HepG2 (cell line): Measurements from ENCODE around the gene GIPC1. TPM values are rescaled to one million over a fixed set of nuclear protein-coding genes. Genes with fewer than 3 reads are reported as not detected.

Source experiments
- ASH2L ChIP-seq: fragments of 300-600, 200-600 bp; sonication (generic); IDR thresholded peaks from 2 replicates; pipeline ENCODE4 v1.7.0; 2017; ENCODE audit warnings: low read depth, mild to moderate bottlenecking, moderate library complexity, mixed read lengths, low read length; ENCODE audit not compliant: insufficient read length
- JDP2 ChIP-seq: sonication (generic); formaldehyde crosslinking; IDR thresholded peaks from 2 replicates; pipeline ENCODE4 v1.8.1; 2022; ENCODE audit warnings: missing genetic modification reagents, borderline replicate concordance
- MIER2 ChIP-seq: IDR thresholded peaks from 2 replicates; pipeline ENCODE4 v1.6.1; 2016; ENCODE audit warnings: missing biosample characterization, missing genetic modification reagents
- NFKBIZ ChIP-seq: IDR thresholded peaks from 2 replicates; pipeline ENCODE4 v1.6.1; 2018; ENCODE audit warnings: missing genetic modification reagents, missing compliant biosample characterization
- RBAK ChIP-seq: sonication (generic); formaldehyde crosslinking; IDR thresholded peaks from 2 replicates; pipeline ENCODE4 v1.5.1; 2020; ENCODE audit warnings: mild to moderate bottlenecking, missing genetic modification reagents
- SIX4 ChIP-seq: sonication (generic); formaldehyde crosslinking; IDR thresholded peaks from 2 replicates; pipeline ENCODE4 v1.4.0; 2020; ENCODE audit warnings: missing genetic modification reagents
- SOX13 ChIP-seq, 3 experiments: fragments of 450-650 bp in 1 of 3; sonication (generic) in 1 of 3; formaldehyde crosslinking in 1 of 3; IDR thresholded peaks in 2 of 3; conservative IDR thresholded peaks in 1 of 3; 2 replicates each; pipeline versions ENCODE4 v1.5.0 to v1.6.1; 2016 to 2020; ENCODE audit warnings: antibody characterized with exemption in 1 of 3, mild to moderate bottlenecking in 1 of 3, missing compliant biosample characterization in 1 of 3, missing genetic modification reagents in 1 of 3, moderate library complexity in 1 of 3
- ZNF234 ChIP-seq: sonication (generic); formaldehyde crosslinking; conservative IDR thresholded peaks from 2 replicates; pipeline ENCODE4 v1.5.1; 2020; ENCODE audit warnings: mild to moderate bottlenecking, missing genetic modification reagents
- ZNF432 ChIP-seq: sonication (generic); formaldehyde crosslinking; IDR thresholded peaks from 2 replicates; pipeline ENCODE4 v1.5.0; 2020; ENCODE audit warnings: missing genetic modification reagents, mild to moderate bottlenecking, borderline replicate concordance
- ZNF44 ChIP-seq: sonication (generic); formaldehyde crosslinking; IDR thresholded peaks from 2 replicates; pipeline ENCODE4 v1.5.1; 2020; ENCODE audit warnings: mild to moderate bottlenecking, missing genetic modification reagents
- ZNF775 ChIP-seq: sonication (generic); formaldehyde crosslinking; IDR thresholded peaks from 2 replicates; pipeline ENCODE4 v1.4.0; 2020; ENCODE audit warnings: missing genetic modification reagents, mild to moderate bottlenecking, moderate library complexity, borderline replicate concordance
- ZNF879 ChIP-seq: sonication (generic); formaldehyde crosslinking; IDR thresholded peaks from 2 replicates; pipeline ENCODE4 v1.8.1; 2023; ENCODE audit warnings: missing genetic modification reagents
- polyA plus RNA-seq, 8 experiments: library from polyadenylated mRNA; depleted of rRNA in 3 of 8; stranded (reverse) in 7 of 8; unstranded in 1 of 8; fragments of >200 nt; fragmentation: Illumina TruSeq in 4 of 8; extraction: Trizol in 4 of 8; gene quantifications; 2 replicates each; pipeline versions ENCODE4 v1.2.1 to v1.2.3, GENCODE V29; 2011 to 2016; ENCODE audit warnings: low read depth in 4 of 8, missing spikeins in 1 of 8, mixed read lengths in 1 of 8; ENCODE audit not compliant: insufficient read depth in 1 of 8
- total RNA-seq, 5 experiments: library from RNA; depleted of rRNA; stranded (reverse); fragments of >200 nt; fragmentation: Illumina TruSeq; extraction: Trizol; gene quantifications; 2 replicates each; pipeline ENCODE4 v1.2.3, GENCODE V29; 2016; ENCODE audit warnings: low read depth in 1 of 5
- TF ChIP-seq, protein P1 (sequence below): sonication (generic); formaldehyde crosslinking; IDR thresholded peaks from 2 replicates; pipeline ENCODE4 v1.8.0; 2022; ENCODE audit warnings: mild to moderate bottlenecking, missing genetic modification reagents, borderline replicate concordance
- TF ChIP-seq, protein P2 (sequence below): sonication (generic); formaldehyde crosslinking; IDR thresholded peaks from 2 replicates; pipeline ENCODE4 v1.8.1; 2023; ENCODE audit warnings: mild to moderate bottlenecking, missing genetic modification reagents
- TF ChIP-seq, protein P3 (sequence below): sonication (generic); formaldehyde crosslinking; IDR thresholded peaks from 2 replicates; pipeline ENCODE4 v1.4.0; 2020; ENCODE audit warnings: missing genetic modification reagents
- TF ChIP-seq, protein P4 (sequence below): sonication (generic); formaldehyde crosslinking; IDR thresholded peaks from 2 replicates; pipeline ENCODE4 v1.5.1; 2020; ENCODE audit warnings: missing genetic modification reagents, mild to moderate bottlenecking, borderline replicate concordance

GIPC1 gene
- total and polyA plus RNA-seq, 2 of the 13 experiments (the other 11 are each of a cell fraction or from before 2014, with no cell fraction given) = 27.1 to 48.1 TPM

DNA sequence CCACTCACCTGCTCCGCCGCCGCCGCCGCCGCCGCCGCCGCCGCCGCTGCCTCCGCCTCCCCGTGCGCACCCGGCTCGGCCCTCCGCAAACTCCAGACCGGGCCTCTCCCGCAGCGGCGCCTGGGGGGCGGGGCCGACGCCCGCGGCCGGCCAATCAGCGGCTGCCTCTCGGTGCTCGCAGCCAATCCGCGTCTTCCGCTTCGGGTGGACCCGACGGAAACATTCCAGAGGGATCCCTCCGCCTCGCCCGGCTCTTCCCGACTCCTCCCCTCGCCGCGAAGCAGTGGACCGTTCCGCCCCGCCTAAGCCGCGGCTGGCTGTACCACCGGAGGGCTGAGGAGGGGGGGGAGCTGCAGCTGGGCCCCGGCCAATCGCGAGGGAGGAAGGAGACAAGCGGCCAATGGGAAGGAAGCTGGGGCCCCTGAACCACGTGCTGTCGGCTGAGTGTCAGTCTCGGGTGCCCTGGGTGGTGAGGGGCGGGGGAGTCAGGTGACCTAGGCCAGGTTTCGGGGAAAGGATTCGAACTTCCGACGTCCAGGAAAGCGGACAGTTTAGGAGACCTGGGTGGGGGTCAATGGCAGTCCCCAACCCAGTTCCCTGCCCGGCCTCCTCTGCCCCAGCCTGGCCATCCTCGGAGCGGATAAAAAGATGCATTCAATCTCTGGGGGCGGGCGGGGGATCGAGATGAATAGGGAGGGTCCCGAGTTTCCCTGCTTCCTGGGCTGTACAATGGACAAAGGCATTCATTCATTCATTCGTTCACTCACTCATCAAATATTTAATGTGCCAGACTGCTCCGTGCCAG, at the start of gene GIPC1 (continued):
- TF ChIP-seq, protein P1, sequence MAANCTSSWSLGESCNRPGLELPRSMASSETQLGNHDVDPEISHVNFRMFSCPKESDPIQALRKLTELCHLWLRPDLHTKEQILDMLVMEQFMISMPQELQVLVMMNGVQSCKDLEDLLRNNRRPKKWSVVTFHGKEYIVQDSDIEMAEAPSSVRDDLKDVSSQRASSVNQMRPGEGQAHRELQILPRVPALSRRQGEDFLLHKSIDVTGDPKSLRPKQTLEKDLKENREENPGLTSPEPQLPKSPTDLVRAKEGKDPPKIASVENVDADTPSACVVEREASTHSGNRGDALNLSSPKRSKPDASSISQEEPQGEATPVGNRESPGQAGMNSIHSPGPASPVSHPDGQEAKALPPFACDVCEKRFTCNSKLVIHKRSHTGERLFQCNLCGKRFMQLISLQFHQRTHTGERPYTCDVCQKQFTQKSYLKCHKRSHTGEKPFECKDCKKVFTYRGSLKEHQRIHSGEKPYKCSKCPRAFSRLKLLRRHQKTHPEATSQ (CRISPR knock-in tag) = no peak
- TF ChIP-seq, protein P2, sequence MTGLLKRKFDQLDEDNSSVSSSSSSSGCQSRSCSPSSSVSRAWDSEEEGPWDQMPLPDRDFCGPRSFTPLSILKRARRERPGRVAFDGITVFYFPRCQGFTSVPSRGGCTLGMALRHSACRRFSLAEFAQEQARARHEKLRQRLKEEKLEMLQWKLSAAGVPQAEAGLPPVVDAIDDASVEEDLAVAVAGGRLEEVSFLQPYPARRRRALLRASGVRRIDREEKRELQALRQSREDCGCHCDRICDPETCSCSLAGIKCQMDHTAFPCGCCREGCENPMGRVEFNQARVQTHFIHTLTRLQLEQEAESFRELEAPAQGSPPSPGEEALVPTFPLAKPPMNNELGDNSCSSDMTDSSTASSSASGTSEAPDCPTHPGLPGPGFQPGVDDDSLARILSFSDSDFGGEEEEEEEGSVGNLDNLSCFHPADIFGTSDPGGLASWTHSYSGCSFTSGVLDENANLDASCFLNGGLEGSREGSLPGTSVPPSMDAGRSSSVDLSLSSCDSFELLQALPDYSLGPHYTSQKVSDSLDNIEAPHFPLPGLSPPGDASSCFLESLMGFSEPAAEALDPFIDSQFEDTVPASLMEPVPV (CRISPR knock-in tag) = no peak
- TF ChIP-seq ZNF775 (CRISPR knock-in tag) = no peak
- no peak for TF ChIP-seq JDP2
- TF ChIP-seq SOX13 (IDR thresholded peaks at IDR 0.05) = peak; percentile 16; the same call in 1 of the 2 replicates
- peak in 1 of 2 experiments; percentile 42; a peak in 1 of 4 replicates for TF ChIP-seq SOX13 (CRISPR knock-in tag; conservative IDR thresholded peaks at IDR 0.05 in 1 of 2, IDR thresholded peaks at IDR 0.05 in 1 of 2)
- no peak for TF ChIP-seq ZNF879 (CRISPR knock-in tag)
- TF ChIP-seq, protein P3, sequence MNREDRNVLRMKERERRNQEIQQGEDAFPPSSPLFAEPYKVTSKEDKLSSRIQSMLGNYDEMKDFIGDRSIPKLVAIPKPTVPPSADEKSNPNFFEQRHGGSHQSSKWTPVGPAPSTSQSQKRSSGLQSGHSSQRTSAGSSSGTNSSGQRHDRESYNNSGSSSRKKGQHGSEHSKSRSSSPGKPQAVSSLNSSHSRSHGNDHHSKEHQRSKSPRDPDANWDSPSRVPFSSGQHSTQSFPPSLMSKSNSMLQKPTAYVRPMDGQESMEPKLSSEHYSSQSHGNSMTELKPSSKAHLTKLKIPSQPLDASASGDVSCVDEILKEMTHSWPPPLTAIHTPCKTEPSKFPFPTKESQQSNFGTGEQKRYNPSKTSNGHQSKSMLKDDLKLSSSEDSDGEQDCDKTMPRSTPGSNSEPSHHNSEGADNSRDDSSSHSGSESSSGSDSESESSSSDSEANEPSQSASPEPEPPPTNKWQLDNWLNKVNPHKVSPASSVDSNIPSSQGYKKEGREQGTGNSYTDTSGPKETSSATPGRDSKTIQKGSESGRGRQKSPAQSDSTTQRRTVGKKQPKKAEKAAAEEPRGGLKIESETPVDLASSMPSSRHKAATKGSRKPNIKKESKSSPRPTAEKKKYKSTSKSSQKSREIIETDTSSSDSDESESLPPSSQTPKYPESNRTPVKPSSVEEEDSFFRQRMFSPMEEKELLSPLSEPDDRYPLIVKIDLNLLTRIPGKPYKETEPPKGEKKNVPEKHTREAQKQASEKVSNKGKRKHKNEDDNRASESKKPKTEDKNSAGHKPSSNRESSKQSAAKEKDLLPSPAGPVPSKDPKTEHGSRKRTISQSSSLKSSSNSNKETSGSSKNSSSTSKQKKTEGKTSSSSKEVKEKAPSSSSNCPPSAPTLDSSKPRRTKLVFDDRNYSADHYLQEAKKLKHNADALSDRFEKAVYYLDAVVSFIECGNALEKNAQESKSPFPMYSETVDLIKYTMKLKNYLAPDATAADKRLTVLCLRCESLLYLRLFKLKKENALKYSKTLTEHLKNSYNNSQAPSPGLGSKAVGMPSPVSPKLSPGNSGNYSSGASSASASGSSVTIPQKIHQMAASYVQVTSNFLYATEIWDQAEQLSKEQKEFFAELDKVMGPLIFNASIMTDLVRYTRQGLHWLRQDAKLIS = no peak
- TF ChIP-seq MIER2 (CRISPR knock-in tag) = no peak
- TF ChIP-seq, protein P4, sequence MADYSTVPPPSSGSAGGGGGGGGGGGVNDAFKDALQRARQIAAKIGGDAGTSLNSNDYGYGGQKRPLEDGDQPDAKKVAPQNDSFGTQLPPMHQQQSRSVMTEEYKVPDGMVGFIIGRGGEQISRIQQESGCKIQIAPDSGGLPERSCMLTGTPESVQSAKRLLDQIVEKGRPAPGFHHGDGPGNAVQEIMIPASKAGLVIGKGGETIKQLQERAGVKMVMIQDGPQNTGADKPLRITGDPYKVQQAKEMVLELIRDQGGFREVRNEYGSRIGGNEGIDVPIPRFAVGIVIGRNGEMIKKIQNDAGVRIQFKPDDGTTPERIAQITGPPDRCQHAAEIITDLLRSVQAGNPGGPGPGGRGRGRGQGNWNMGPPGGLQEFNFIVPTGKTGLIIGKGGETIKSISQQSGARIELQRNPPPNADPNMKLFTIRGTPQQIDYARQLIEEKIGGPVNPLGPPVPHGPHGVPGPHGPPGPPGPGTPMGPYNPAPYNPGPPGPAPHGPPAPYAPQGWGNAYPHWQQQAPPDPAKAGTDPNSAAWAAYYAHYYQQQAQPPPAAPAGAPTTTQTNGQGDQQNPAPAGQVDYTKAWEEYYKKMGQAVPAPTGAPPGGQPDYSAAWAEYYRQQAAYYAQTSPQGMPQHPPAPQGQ (CRISPR knock-in tag) = no peak
- TF ChIP-seq NFKBIZ (CRISPR knock-in tag) = no peak
- TF ChIP-seq SIX4 (CRISPR knock-in tag) = peak; percentile 53; the same call in 1 of the 2 replicates
- no peak for TF ChIP-seq ZNF234 (CRISPR knock-in tag)
- TF ChIP-seq ZNF432 (CRISPR knock-in tag) = no peak
- TF ChIP-seq ZNF44 = peak; percentile 43; the same call in 1 of the 2 replicates
- peak; percentile 4 for TF ChIP-seq ASH2L
- TF ChIP-seq RBAK (CRISPR knock-in tag) = no peak
